OCI-LY3 (cell line): ENCODE data around the gene MYH6.

ENCODE experiments used
- CTCF ChIP-seq: fragments of 200-600, 300-600 bp; sonication (generic); IDR thresholded peaks from 2 replicates; pipeline ENCODE4 v1.5.1; 2014; ENCODE audit warnings: antibody characterized with exemption, low read length, low read depth
- EZH2phosphoT487 ChIP-seq: fragments of 200-600 bp; shearing (Covaris generic); IDR thresholded peaks from 2 replicates; pipeline ENCODE4 v1.6.1; 2018; ENCODE audit warnings: antibody characterized with exemption, mixed run types, low read depth

DNA sequence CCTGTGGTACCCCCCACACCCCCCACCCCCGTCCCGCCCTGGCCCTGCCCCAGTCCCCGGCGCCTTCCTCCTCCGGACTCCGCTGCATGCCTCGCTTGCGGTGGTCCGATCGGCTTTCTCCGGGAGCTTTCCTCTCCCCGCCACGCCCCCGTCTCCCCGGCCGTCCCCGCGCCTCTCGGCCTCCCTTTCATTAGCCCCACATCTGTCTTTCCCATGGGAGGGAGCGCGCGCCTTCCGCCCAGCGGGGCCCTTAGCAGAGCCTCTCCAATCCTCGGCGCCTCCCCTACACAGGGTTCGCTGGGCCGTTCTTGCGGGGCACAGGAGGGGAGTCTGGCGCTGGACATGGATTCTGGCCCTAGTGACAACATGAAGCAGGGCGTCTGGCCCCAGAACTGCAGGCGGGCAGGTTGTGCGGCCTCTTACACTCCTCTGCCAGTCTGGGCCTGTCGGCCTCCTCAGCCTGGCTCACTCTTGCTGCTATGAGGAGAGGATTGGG lies 41.6 kb downstream of the MYH6 start:
- no peak for TF ChIP-seq CTCF
- TF ChIP-seq EZH2phosphoT487: no peak
